ENCODE data around the gene IRS1. TPM values are rescaled to one million over a fixed set of nuclear protein-coding genes. Genes with fewer than 3 reads are reported as not detected.

The IRS1 gene
- total RNA-seq, 6 experiments from 2014 or later, result 9.0 to 24.4 (median 15.8) TPM

DNA sequence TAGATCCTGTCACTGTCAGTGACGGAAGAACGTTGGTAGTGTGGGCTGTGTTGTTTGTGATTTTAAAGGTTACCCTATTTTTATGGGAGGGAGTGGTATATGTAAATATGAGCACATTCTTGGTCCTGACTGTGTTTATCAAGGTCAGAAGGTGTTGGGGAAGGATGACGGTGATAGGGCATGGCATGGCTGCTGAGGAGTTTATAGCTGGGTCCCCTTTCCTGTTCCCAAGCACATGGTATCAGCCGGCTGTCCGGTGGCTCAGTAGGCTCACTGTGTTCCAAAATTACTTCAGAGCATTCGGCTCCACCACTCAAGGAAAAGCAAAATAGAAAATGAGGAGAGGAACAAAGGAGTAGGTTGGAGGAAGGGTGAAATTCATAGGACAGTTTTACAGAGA is 28.6 kb downstream of the IRS1 start:
- H3K27ac ChIP-seq, result no peak overlapping the region
- DNase-seq (no peak), ATAC-seq (peak in 2 of 4 donors; percentile 7 to 18)
- no peaks in the 10 kb centered on the region for H3K9me3 ChIP-seq
- H3K36me3 ChIP-seq, result no peaks in the 10 kb centered on the region
- intact Hi-C loops (cut with DNase I), result no loop called here
- WGBS (ENCODE audit: insufficient coverage, low coverage, low lambda C conversion rate, missing lambda C conversion rate), result 56% methylated on average over 5 of the region's 6 CpGs
- H3K27me3 ChIP-seq, result no peaks in the 10 kb centered on the region
- H3K4me3 ChIP-seq, result no peak overlapping the region
- no peak for TF ChIP-seq POLR2A (IDR thresholded peaks at IDR 0.05)
- TF ChIP-seq, protein P1, sequence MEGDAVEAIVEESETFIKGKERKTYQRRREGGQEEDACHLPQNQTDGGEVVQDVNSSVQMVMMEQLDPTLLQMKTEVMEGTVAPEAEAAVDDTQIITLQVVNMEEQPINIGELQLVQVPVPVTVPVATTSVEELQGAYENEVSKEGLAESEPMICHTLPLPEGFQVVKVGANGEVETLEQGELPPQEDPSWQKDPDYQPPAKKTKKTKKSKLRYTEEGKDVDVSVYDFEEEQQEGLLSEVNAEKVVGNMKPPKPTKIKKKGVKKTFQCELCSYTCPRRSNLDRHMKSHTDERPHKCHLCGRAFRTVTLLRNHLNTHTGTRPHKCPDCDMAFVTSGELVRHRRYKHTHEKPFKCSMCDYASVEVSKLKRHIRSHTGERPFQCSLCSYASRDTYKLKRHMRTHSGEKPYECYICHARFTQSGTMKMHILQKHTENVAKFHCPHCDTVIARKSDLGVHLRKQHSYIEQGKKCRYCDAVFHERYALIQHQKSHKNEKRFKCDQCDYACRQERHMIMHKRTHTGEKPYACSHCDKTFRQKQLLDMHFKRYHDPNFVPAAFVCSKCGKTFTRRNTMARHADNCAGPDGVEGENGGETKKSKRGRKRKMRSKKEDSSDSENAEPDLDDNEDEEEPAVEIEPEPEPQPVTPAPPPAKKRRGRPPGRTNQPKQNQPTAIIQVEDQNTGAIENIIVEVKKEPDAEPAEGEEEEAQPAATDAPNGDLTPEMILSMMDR (IDR thresholded peaks at IDR 0.05), result no peak
- H3K4me1 ChIP-seq, result peaks cover 0 to 54% (median 14%) of the 10 kb centered on the region in 4 donors

DNA sequence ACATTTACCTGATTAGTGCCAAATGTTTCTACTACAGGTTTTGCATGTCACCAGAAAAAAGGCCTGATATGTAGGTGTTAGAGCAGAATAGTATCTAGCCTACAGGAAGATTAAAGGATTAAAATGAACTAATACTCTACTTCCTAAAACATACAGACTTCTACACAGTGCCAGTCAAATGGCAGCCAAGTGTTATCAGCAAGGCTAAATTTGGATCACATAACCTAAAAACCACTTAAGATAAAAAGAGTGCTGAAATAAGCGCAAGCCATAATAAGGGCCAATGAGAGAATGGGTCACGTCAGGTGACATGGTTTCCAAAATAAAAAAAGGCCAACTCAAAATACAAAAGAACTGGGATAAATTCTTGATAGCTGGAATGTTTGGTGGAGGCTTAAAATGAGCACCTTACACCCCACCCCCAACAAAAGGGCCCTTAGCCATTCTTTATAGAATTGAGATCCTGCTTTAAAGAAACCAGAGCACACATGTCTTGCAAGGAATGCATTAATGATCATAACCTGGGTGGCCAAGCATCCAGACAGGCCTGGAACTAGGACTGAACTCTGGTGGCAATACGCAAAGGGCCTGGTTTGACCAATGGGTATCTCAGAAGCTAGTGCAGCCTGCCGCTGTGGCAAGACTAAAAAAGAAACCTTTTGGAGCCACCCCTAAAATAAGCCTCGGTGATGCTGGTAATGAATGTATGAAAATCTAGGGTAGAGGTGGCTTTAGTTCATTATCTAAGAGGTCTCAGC is 32.4 kb downstream of the IRS1 start:
- Histone ChIP-seq H3K4me1 (peaks cover 0 to 36% (median 6%) of the 10 kb centered on the region in 4 donors), H3K27ac (no peak overlapping the region), H3K36me3 (no peaks in the 10 kb centered on the region), H3K27me3 (no peaks in the 10 kb centered on the region), H3K4me3 (no peak overlapping the region), H3K9me3 (no peaks in the 10 kb centered on the region)
- intact Hi-C loops (cut with DNase I), result no loop called here
- WGBS (ENCODE audit: insufficient coverage, low coverage, low lambda C conversion rate, missing lambda C conversion rate), result 32% methylated on average over 2 of the region's 5 CpGs
- no peak for DNase-seq
- TF ChIP-seq, protein P1 (IDR thresholded peaks at IDR 0.05), result no peak
- ATAC-seq, result peak in 3 of 4 donors; percentile 36 to 56 (median 37)

DNA sequence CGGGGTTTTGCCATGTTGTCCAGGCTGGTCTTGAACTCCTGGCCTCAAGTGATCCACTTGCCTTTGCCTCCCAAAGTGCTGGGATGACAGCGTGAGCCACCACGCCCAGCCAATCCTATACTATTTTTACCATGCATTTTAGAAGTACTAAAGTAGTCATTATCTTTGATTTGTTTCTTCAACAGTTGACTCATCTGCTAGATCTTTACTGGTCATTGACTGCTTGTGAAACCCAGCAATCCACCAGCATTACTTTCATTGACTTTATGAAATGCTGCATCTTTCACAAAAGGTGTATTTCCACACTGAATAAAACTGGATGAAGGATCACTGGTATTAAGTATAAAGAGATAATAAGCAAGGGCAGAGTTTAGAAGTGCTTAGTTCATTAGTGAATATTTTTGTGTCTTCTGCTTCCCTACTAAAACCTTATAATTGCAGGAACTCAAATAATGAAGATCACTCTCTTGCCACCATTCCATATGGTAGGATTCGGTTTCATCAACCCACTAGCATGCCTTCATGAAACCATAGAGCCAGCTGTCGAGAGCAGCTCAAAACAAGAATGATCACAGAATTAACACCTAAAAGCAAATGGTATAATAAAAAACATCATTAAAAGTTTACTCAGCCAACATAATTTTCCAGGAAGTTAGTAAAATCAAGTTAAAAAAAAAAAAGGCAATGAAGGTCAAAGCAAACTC is 33.1 kb downstream of the IRS1 start:
- Histone ChIP-seq H3K9me3 (no peaks in the 10 kb centered on the region), H3K4me3 (no peak overlapping the region), H3K27me3 (no peaks in the 10 kb centered on the region), H3K36me3 (no peaks in the 10 kb centered on the region), H3K27ac (no peak overlapping the region), H3K4me1 (peaks cover 0 to 29% (median 3%) of the 10 kb centered on the region in 4 donors)
- DNase-seq (no peak), ATAC-seq (peak in 1 of 4 donors; percentile 48)
- WGBS (ENCODE audit: insufficient coverage, low coverage, low lambda C conversion rate, missing lambda C conversion rate), result 93% methylated on average over 5 of the region's 5 CpGs
- intact Hi-C loops (cut with DNase I), result no loop called here
- TF ChIP-seq, protein P1 (IDR thresholded peaks at IDR 0.05), result no peak
- TF ChIP-seq POLR2A (IDR thresholded peaks at IDR 0.05), result no peak

DNA sequence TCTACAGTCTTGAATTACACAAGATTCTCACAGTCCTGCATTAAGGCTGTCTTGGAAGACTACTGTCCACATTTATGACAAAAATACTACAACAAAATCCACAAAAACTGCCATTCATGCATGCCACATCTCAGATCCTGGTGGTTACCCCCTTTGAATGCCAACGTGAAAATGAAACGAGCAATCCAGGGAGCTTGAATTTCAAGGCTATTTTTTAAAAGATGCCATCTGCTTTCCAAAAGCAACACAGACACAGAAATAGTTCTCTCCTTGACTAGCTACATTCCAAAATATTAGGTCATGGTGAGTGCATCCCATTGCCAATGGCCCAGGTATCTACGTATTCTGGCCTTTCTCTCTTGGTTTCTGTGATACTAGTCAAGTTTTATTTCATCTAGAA is 36.3 kb downstream of the IRS1 start:
- TF ChIP-seq, protein P1 (IDR thresholded peaks at IDR 0.05), result no peak
- no peak for TF ChIP-seq POLR2A (IDR thresholded peaks at IDR 0.05)
- H3K4me3 ChIP-seq, result no peak overlapping the region
- no peaks in the 10 kb centered on the region for H3K9me3 ChIP-seq
- H3K4me1 ChIP-seq, result peaks cover 0 to 43% (median 14%) of the 10 kb centered on the region in 4 donors
- intact Hi-C loops (cut with DNase I), result no loop called here
- no peak for ATAC-seq
- H3K27ac ChIP-seq, result no peak overlapping the region
- H3K36me3 ChIP-seq, result no peaks in the 10 kb centered on the region
- no peaks in the 10 kb centered on the region for H3K27me3 ChIP-seq
- WGBS (ENCODE audit: insufficient coverage, low coverage, low lambda C conversion rate, missing lambda C conversion rate), result 46% methylated on average over 3 of the region's 3 CpGs
- DNase-seq, result no peak
